H1 (cell line): ENCODE data around the gene LRRC27. TPM values are rescaled to one million over a fixed set of nuclear protein-coding genes. Genes with fewer than 3 reads are reported as not detected.

Experiments used
- EP300 ChIP-seq, 2 experiments: IDR thresholded peaks; 1 replicate in 1 of 2; 2 replicates in 1 of 2; pipeline ENCODE4 v1.6.1; 2011 to 2012; ENCODE audit warnings: low read depth in 2 of 2, low read length in 2 of 2, mild to moderate bottlenecking in 2 of 2, borderline replicate concordance in 1 of 2, inconsistent platforms in 1 of 2, moderate library complexity in 1 of 2
- FOSL1 ChIP-seq: IDR thresholded peaks from 2 replicates; pipeline ENCODE4 v1.6.1; 2011; ENCODE audit warnings: mild to moderate bottlenecking, low read depth, low read length, moderate library complexity; ENCODE audit not compliant: insufficient read depth
- KDM4A ChIP-seq: IDR thresholded peaks from one replicate; pipeline ENCODE4 v1.7.1; 2012; ENCODE audit warnings: low read depth, mild to moderate bottlenecking, moderate library complexity, low read length, inconsistent platforms; ENCODE audit not compliant: severe bottlenecking
- KDM5A ChIP-seq: fragments of 200-600 bp; IDR thresholded peaks from 2 replicates; pipeline ENCODE4 v1.7.1; 2012; ENCODE audit warnings: mild to moderate bottlenecking, low read length, inconsistent platforms, mixed read lengths
- SAP30 ChIP-seq: fragments of 300-600 bp; sonication (generic); IDR thresholded peaks from 2 replicates; pipeline ENCODE4 v1.7.1; 2012; ENCODE audit warnings: low read length, moderate library complexity, mild to moderate bottlenecking, inconsistent platforms; ENCODE audit not compliant: insufficient read depth, insufficient replicate concordance
- SIRT6 ChIP-seq: IDR thresholded peaks from one replicate; pipeline ENCODE4 v1.7.1; 2012; ENCODE audit warnings: low read length, inconsistent platforms
- SUZ12 ChIP-seq: fragments of 200-600 bp; sonication (generic); IDR thresholded peaks from 2 replicates; pipeline ENCODE4 v1.6.1; 2012; ENCODE audit warnings: mild to moderate bottlenecking, inconsistent platforms, low read length, moderate library complexity, mixed read lengths
- TEAD4 ChIP-seq: IDR thresholded peaks from 2 replicates; pipeline ENCODE4 v1.6.1; 2012; ENCODE audit warnings: low read depth, low read length, inconsistent platforms, mixed read lengths
- polyA plus RNA-seq, 7 experiments: library from polyadenylated mRNA; depleted of rRNA in 3 of 7; stranded (reverse) in 5 of 7; unstranded in 2 of 7; fragments of >200 nt in 5 of 7; fragments of 200-250 nt in 2 of 7; gene quantifications; 1 replicate in 5 of 7; 2 replicates in 1 of 7; 4 replicates in 1 of 7; pipeline versions ENCODE4 v1.2.1 to v1.2.3, GENCODE V29; 2011 to 2013; ENCODE audit warnings: missing spikeins in 2 of 7, mixed read lengths in 2 of 7
- total RNA-seq: library from RNA; stranded (reverse); fragmentation: NEBNext Ultra II Directional; extraction: Animal tissue kit (Norgen Biotek cat#: 25700); gene quantifications from 2 replicates; pipeline ENCODE4 v1.2.1, GENCODE V29; 2021
- TF ChIP-seq, protein P1 (sequence below): fragments of 300-600 bp; sonication (generic); IDR thresholded peaks from 2 replicates; pipeline ENCODE4 v1.7.1; 2012; ENCODE audit warnings: low read length, moderate library complexity, mild to moderate bottlenecking, inconsistent platforms; ENCODE audit not compliant: insufficient replicate concordance

Gene LRRC27
- total and polyA plus RNA-seq, 2 of the 8 experiments (the other 6 are each of a cell fraction or from before 2014, with no cell fraction given) = 1.2 to 3.8 TPM

DNA sequence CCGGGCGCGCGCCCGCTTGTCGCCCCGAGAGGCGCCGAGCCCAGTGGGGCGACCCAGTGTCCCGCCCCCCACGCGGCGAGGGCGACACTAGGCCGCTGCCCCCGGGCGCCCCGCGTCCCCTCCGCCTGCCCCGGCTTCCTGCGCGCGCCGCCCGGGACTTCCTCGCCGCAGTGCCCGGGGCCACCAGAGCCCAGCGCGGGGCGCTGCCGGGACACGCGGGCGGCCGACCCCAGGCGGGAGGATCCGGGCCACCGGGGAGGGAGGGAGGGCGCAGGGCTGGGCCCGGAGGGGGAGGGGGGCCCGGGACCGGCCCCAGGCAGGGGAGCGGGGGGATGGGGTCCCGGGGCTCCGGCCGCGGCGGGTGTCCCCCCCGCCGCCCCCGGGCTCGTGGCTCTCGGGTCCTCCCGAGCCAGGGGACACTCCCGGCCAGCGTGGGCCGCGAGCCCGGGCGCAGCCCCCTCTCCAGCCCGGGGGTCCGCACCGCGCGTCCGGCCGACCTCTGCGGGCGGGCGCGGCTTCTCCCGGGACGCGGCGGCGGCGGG, 64.6 kb downstream of the LRRC27 start (continued):
- TF ChIP-seq, protein P1, sequence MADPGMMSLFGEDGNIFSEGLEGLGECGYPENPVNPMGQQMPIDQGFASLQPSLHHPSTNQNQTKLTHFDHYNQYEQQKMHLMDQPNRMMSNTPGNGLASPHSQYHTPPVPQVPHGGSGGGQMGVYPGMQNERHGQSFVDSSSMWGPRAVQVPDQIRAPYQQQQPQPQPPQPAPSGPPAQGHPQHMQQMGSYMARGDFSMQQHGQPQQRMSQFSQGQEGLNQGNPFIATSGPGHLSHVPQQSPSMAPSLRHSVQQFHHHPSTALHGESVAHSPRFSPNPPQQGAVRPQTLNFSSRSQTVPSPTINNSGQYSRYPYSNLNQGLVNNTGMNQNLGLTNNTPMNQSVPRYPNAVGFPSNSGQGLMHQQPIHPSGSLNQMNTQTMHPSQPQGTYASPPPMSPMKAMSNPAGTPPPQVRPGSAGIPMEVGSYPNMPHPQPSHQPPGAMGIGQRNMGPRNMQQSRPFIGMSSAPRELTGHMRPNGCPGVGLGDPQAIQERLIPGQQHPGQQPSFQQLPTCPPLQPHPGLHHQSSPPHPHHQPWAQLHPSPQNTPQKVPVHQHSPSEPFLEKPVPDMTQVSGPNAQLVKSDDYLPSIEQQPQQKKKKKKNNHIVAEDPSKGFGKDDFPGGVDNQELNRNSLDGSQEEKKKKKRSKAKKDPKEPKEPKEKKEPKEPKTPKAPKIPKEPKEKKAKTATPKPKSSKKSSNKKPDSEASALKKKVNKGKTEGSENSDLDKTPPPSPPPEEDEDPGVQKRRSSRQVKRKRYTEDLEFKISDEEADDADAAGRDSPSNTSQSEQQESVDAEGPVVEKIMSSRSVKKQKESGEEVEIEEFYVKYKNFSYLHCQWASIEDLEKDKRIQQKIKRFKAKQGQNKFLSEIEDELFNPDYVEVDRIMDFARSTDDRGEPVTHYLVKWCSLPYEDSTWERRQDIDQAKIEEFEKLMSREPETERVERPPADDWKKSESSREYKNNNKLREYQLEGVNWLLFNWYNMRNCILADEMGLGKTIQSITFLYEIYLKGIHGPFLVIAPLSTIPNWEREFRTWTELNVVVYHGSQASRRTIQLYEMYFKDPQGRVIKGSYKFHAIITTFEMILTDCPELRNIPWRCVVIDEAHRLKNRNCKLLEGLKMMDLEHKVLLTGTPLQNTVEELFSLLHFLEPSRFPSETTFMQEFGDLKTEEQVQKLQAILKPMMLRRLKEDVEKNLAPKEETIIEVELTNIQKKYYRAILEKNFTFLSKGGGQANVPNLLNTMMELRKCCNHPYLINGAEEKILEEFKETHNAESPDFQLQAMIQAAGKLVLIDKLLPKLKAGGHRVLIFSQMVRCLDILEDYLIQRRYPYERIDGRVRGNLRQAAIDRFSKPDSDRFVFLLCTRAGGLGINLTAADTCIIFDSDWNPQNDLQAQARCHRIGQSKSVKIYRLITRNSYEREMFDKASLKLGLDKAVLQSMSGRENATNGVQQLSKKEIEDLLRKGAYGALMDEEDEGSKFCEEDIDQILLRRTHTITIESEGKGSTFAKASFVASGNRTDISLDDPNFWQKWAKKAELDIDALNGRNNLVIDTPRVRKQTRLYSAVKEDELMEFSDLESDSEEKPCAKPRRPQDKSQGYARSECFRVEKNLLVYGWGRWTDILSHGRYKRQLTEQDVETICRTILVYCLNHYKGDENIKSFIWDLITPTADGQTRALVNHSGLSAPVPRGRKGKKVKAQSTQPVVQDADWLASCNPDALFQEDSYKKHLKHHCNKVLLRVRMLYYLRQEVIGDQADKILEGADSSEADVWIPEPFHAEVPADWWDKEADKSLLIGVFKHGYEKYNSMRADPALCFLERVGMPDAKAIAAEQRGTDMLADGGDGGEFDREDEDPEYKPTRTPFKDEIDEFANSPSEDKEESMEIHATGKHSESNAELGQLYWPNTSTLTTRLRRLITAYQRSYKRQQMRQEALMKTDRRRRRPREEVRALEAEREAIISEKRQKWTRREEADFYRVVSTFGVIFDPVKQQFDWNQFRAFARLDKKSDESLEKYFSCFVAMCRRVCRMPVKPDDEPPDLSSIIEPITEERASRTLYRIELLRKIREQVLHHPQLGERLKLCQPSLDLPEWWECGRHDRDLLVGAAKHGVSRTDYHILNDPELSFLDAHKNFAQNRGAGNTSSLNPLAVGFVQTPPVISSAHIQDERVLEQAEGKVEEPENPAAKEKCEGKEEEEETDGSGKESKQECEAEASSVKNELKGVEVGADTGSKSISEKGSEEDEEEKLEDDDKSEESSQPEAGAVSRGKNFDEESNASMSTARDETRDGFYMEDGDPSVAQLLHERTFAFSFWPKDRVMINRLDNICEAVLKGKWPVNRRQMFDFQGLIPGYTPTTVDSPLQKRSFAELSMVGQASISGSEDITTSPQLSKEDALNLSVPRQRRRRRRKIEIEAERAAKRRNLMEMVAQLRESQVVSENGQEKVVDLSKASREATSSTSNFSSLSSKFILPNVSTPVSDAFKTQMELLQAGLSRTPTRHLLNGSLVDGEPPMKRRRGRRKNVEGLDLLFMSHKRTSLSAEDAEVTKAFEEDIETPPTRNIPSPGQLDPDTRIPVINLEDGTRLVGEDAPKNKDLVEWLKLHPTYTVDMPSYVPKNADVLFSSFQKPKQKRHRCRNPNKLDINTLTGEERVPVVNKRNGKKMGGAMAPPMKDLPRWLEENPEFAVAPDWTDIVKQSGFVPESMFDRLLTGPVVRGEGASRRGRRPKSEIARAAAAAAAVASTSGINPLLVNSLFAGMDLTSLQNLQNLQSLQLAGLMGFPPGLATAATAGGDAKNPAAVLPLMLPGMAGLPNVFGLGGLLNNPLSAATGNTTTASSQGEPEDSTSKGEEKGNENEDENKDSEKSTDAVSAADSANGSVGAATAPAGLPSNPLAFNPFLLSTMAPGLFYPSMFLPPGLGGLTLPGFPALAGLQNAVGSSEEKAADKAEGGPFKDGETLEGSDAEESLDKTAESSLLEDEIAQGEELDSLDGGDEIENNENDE = no peak
- no peak for TF ChIP-seq SAP30
- no peak for TF ChIP-seq FOSL1
- TF ChIP-seq KDM5A = no peak
- peak; percentile 2 for TF ChIP-seq KDM4A
- TF ChIP-seq SUZ12 = no peak
- TF ChIP-seq SIRT6 = no peak
- no peak for TF ChIP-seq EP300 (IDR thresholded peaks at IDR 0.05; ENCODE audit: borderline replicate concordance in 1 of 2, low read depth in 2 of 2, low read length in 2 of 2)
- TF ChIP-seq TEAD4 = no peak
